ENCODE data around the gene JAGN1.
"Not testable (repeated sequence)": the region's sequence is repeated elsewhere in the genome, so short reads cannot be mapped to it uniquely, and the experiment has no call there.

JAGN1 gene

DNA sequence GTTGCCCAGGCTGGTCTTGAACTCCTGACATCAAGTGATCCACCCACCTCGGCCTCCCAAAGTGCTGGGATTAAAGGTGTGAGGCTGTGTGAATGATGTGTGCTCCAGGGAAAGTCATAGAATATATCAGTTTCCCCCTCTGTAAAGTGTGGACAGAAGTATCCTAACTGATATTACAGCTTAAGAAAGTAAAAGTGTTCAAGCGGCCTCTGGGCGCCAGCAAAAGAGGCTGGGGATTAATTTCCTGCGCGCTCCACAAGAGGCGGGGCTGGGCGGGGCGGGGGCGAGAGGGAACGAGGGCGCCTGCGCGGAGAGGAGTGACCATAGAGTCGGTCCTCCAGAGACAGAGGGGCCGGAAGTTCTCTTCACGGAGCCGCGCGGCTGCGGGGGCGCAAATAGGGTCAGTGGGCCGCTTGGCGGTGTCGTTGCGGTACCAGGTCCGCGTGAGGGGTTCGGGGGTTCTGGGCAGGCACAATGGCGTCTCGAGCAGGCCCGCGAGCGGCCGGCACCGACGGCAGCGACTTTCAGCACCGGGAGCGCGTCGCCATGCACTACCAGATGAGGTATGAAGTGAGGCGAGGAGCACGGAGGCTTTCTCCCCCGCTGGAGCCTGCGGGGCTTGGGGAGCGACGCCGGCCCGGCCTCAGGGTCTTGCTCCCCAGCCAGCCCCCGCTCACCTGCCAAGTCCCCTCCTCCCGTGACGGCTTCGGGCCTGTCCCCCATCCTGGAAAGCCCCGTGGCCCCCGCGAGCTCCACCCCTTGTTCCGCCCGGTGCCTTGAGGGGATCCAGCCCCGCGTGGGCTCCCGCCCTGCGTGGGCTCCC is at the start of gene JAGN1:
Gene JAGN1, plus strand, starts transcription at position 362 of the 823 bp plus-strand sequence. Its CDS starts 113 bp downstream, at position 475.
- DNase-seq (ENCODE audit: low read depth) = peak; percentile 87

DNA sequence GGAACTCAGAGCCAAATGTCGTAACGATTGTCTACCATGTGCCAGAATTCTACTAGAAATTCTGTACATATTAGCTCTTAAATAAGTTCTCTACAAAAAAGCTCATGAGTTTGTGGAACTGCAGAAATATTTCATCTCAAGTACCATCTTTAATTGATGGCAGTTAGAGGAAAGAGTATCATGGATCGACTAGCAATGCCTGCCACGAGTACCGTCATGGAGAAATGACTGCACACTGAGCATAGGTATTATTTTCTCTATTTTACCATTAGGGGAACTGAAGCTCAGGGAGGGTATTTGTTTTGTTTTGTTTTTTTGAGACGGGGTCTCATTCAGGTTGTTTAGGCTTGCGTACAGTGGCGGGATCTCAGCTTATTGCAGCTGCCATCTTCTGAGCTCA is 49.4 kb upstream of the JAGN1 start:
- DNase-seq (ENCODE audit: low read depth) = no peak

DNA sequence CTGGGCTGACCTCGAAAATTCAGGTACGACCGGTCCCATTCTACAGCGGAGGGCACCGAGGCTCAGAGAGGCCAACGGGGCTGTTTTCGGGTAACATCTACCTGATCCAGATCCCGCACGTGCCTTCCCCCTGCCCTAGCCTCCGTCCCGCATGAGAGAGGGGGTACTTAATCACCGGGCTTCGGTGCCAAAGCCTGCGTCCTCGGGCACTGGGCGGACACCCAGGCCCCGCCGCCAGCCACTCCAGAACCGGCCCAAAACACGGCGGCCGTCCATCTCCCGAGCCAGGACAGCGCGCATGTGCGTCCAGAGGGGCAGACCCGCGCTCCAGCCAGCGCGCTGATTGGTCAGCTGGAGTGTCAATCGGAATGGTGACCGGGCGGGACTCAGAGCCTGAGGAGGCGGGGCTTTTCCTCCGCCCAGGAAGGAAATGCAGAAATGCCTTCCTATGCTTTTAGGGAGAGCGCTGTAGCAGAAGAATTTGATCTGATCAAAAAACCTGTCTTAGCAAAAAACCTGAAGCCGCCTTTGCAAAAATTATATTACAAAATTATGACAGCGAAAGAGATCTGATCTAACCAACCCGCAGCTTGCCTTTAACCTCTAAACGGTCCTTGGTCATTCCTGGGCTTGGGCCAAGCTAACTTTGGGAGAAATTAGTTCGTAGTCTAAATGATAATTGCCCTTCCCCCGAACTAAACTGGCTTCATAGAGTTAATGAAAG is 46.5 kb upstream of the JAGN1 start, which contains the start of gene RPUSD3:
Gene RPUSD3, minus strand, starts transcription at position 294 of the 724 bp plus-strand sequence. Its CDS starts 18 bp downstream, at position 276.
- peak; percentile 95 for DNase-seq (ENCODE audit: low read depth)

DNA sequence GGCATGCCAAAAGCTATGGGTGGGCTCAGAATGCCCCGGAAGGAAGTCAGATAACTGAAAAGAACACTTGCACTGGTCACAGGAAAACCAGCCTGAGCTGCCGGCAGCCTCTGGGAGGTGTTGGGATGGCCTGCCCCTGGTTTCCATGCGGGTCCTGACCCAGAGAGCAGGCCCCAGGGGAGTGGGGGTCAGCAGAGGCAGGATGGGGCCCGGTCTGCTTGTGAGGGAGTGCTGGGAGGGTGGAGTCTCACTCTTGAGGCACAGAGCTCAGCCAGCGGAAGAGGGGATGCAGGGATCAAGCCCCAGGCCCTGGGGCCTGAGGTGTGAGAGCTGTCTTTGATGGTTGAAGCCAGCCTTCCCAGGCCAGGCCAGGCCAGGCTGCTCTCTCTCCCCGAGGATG is 44.2 kb upstream of the JAGN1 start:
- DNase-seq (ENCODE audit: low read depth) = no peak

DNA sequence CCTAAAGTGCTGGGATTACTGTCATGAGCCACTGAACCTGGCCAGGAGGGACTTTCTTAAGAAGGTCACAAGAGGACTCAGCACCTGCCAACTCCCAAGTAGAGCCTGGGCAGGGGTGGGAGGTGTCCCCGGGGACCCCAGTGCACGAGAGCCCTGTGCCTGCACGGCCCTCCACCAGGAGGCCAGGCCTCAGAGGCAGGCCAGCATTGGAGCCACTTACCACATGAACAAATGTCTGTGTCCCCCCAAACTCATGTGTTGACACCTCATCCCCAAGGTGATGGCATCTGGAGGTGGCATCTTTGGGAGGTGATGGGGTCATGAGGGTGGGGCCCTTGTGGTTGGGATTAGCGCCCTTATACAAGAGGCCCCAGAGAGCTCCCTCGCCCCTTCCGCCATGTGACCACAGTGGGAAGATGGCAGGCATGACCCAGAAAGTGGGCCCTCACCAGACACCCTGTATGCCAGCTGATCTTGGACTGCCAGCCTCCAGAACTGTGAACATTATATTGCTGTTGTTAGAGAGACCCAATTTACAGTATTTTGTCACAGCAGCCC is 43.4 kb upstream of the JAGN1 start:
- no peak for DNase-seq (ENCODE audit: low read depth)

DNA sequence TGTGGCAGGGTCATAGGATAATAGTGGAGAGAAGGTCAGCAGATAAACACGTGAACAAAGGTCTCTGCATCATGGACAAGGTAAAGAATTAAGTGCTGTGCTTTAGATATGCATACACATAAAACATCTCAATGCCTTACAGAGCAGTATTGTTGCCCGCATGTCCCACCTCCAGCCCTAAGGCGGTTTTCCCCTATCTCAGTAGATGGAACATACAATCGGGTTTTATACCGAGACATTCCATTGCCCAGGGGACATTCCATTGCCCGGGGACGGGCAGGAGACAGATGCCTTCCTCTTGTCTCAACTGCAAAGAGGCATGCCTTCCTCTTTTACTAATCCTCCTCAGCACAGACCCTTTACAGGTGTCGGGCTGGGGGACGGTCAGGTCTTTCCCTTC is 42.5 kb upstream of the JAGN1 start:
- DNase-seq (ENCODE audit: low read depth) = not testable (repeated sequence)

DNA sequence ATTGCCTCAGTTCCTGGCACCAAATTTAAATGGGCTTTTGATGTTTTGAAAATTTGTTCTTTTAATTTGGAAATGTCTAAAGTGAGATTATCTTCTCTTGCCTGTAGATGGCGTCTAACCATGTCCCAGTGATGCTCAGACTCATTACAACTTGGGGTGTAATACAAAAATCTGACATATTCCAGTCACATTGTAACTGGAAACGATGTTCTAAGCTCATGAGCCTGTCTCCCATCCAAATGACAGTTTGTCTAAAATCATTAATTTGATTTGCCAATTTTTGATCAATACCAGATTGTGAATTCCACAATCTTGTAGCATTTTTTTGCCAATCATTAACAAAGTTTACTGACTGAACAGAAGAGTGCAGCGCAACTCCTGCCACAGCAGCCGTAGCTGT is 41.5 kb upstream of the JAGN1 start:
- DNase-seq (ENCODE audit: low read depth) = peak; percentile 42

DNA sequence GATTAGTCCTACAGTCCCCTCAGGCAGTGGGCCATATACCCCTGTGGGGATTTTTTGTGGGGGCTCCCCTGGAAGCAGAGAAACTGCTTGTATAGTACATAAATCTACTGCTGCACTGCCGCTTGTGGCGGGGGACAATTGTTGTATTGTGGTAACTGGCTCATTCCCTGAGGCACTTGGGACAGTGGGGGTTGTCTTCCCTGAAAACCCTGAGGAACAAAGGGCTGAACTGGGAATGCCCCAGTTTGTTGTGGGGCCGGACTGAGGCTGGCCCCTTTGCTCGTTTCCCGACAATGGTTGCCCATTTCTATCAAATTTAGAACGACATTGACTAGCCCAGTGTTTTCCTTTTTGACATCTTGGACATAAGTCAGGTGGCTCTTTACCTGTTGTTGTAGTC is 39.0 kb upstream of the JAGN1 start:
- DNase-seq (ENCODE audit: low read depth) = not testable (repeated sequence)

DNA sequence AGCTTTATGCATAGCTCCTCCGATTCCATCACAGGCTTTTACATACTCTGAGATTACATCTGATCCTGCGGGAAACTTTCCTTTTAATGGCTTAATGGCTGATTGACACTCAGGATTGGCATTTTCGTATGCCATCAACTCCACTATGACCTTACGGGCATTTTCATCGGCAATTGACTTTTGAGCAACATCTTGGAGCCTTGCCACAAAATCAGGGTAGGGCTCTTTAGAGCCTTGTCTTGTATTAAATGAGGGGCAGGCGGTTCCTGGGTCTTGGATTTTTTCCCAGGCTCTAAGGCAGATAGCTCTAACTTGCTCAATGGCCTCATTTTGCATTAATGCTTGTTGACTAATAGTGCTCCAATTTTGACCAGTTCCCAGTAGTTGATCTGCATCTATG is 38.5 kb upstream of the JAGN1 start:
- not testable (repeated sequence) for DNase-seq (ENCODE audit: low read depth)

DNA sequence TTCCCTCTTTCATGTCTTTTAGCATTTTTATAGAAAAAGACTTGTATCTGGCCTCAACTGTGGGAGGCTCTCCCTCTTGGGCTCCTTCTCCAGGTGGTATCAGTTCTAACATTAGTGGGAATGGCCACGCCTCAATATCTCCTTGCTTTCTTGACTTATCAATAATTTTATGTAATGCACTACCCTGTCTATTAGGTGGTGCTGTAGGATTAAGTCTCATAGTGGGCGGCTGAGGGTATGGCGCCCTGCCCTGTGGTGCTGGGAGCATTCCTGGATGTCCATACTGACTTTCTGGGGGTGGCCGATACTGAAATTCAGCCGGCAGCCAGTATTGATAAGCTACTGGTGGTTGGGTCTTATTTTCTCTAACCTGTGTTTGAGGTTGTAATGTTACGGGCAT is 37.9 kb upstream of the JAGN1 start:
- no peak for DNase-seq (ENCODE audit: low read depth)

DNA sequence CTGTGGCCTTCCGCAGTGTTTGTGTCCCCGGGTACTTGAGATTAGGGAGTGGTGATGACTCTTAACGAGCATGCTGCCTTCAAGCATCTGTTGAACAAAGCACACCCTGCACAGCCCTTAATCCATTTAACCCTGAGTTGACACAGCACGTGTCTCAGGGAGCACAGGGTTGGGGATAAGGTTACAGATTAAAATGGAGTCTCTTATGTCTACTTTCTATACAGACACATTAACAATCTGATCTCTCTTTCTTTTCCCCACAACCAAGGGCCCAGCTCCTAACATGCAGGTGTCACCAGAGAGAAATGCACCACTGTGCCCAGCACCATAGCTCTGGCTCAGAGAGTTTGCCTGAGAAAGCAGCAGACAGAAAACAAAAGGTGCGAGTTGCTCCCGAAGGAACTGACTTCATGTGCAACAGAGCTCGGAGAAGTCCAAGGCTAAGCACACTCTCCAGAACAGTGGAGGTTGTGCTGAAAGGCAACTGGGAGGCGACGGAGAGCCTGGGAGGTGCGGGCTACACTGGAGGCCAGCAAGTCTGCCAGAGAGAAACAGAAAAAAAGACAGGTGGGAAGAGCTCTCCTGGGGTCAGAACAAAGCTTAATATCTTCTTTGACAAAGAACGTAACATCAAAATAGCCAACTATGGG is 36.0 kb upstream of the JAGN1 start:
- DNase-seq (ENCODE audit: low read depth) = not testable (repeated sequence)

DNA sequence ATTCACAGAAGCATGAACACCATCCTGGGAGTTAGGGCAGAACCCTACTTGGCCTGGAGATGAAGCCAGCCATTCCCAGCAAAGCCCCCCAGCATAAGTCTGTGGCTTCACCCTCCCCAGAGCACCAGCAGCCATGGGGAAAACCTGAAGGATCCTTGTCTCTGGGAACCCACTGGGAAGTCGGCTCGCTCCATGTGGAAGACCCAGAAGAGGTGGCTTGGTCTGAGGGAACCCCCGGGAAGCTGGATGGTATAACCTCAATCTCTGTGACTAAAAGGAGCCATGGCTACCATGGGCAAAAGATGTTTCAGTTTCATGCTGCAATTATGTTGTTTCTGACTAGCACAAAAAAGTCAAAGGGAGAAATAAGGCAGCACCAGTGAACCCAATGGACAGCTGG is 34.8 kb upstream of the JAGN1 start:
- DNase-seq (ENCODE audit: low read depth) = no peak

DNA sequence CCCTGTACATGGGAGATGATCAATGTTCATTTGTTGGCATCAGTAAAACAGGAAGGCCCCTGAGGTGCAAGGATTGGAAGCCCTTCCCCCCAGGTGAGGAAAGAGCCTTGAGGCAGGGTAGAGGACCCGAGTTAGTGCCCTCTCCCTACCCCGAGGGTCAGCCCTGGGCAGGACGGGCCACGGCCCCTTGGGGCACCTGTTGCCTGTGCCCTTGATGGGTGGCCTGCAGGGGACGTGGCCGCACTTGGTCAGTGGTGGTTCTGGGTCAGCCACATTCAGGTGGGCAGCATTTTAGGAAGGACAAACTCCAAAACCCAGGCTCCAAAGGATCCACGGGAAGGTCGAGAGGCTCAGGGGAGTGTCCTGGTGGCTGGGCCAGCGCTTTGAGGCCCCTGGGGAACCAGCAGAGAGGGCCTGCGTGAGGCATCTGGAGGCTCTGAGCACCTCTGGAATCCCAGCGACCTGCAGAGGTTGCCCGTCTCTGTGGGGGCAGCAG is 30.8 kb upstream of the JAGN1 start:
- no peak for DNase-seq (ENCODE audit: low read depth)

DNA sequence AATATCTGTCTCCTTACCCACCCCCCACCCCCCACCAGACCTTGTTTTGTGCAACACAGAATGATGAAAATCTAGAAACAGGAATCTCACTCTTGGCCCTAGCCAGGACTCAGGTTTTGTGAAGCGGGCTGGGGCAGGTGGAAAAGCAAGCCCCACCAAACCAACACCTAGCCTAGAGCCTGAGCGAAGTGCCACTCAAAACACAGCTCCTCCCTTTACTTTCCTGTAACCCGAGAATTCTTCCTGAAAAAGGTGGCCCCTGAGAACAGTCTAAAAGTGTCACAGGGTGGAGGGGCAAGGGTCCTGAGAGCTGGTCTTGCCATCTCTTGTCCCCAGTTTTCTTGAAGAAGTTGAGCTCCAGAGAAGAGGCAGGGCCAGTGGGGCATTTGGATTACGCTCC is 29.2 kb upstream of the JAGN1 start:
- DNase-seq (ENCODE audit: low read depth) = no peak

DNA sequence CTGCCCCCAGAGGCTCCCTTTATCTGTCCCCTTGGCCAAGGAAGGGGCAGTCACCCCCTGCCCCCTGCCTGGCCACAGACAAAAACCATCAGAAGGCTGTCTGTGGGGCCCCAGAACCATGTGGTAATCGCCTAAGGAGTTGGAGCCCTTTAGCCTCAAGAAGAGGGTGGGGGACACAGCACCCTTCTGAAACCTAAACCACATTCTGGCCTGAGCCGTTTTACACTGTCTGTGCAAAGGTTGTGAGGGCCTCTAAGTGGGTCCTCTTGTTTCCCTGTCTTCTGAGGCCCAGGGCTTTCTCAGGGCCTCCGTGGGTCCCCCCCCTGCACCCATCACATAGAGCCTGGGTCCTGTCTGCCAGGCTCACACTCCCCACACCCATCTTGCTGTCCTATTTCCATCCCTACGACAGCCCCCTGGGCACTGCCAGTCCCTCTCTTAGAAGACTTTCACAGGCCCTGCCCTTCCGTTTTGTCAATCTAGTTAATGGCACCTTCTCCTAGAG is 28.7 kb upstream of the JAGN1 start:
- DNase-seq (ENCODE audit: low read depth) = no peak

DNA sequence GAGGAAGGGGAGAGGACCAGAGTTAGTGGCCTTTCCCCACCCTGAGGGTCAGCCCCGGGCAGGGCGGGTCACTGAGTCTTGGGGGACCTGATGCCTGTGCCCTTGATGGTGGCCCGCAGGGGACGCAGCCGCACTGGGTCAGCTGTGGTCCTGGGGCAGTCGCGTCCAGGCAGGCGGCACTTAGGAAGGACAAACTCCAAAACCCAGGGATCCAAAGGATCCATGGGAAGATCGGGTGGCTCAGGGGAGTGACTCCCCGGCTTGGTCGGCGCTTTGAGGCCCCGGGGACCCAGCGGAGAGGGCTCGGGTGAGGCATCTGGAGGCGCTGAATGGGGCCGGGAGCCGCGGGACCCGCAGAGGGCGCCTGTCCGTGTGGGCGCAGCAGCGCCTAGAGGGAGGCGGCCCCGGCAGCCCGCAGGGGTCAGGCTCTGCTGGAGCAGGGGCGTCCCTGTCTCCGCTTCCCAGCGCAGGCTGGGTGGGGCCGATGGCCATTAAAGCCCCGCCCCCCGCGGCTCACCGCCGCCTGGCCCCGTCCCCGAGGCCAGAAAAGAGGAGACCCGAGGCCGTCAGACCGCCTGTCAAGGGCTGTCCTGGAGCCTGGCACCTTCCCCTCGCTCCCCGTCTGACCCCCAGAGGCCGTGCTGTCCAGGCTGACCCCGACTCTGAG is 27.9 kb upstream of the JAGN1 start:
- DNase-seq (ENCODE audit: low read depth) = peak; percentile 65

DNA sequence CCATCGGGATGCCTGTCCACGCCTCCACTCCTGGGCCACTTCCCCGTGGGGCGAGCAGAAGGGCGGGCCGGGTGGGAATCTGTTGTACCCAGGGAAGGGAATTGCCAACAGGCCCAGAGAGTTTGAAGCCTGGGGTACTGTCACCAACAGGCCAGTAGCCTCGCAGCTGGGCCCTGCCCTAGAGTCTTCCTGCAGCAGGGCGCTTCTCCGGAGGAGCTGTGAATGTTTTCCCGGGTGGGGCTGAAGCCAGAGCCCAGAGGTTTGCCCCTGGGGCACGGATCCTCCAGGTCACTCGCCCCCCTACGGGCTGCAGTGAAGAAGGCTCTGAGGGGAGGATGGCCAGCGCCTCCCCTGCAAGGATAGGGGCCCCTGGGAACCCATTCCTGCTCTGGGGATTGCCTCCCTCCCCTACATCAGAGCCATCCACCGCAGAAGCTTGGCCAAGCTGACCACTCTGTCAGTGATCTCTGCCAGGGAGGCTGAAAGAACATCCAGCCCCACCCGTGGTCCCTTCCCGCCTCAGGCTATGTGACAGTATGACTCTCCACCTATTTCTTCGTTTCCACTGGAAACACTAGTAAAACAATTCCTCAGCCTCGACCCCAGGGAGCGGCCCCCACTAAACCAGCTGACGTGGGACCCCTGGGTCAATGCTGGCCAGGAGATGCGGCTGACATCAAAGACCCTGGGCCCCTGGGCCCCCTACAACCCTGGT is 27.2 kb upstream of the JAGN1 start:
- DNase-seq (ENCODE audit: low read depth) = no peak

DNA sequence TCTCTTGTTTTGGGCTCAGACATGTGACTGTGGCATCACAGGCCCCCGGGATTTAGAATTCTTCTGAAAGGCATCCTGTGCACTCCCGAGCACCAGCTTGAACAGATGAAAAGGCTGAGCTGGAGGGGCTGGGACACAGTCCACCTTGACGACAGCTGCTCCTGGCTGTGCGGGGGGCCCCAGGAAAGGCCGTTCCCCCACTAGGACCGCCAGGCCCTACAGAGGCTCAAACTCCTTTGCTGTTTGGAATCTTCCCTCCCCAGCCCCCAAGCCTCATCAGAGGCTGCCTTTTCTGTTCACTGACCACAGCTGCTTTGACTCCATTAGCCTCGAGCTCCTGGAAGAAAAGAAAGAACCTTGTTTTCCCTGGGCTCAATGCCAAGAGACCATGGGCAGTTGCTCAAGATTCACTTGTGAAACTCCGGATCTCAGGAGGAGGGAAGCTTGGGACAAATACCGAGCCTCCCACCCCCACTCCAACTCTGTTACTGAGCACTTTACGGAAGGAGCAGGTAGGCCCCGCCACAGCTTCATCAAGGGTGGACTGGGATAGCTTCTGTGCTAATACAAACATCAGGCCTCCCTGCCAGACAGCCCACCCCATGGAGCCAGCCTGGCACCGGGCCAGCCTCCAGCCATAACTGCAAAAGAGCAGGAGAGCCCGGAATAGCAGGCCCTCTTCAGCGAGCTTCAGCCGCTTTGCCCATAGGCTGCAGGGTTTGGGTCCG is 26.0 kb upstream of the JAGN1 start:
- peak; percentile 84 for DNase-seq (ENCODE audit: low read depth)

DNA sequence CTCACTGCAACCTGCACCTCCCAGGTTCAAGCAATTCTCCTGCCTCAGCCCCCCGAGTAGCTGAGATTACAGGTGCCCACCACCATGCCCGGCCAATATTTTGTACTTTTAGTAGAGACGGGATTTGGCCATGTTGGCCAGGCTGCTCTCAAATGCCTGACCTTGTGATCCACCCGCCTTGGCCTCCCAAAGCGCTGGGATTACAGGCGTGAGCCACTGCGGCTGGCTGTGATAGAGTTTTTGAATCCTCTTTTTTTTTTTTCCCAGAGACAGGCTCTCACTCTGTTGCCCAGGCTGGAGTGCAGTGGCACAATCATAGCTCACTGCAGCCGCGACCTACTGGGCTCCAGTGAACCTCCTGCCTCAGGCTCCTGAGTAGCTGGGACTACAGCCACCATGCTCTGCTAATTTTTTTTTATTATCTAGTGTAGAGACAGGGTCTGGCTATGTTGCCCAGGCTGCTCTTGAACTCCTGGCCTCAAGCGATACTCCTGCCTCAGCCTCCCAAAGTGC is 25.2 kb upstream of the JAGN1 start:
- not testable (repeated sequence) for DNase-seq (ENCODE audit: low read depth)

DNA sequence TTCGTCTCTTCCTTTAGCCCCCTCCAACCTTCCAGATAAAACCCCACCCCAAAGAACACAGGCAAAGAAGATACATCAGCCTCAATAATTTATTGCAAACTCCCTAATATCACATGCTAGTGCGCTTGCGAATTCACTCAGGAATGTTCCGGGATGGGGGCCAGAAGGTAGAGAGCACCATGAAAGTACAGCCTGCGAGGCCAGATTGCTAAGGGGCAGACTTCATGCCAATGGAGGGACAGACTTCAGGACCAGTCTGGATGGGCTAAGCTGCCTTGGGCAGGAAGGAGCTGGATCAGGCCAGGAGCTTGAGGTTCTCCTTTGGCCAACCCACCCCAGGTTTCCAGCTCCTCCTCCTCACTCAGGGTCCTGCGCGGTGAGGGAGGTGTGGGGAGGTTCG is 23.8 kb upstream of the JAGN1 start:
- peak; percentile 51 for DNase-seq (ENCODE audit: low read depth)
